ENCODE data around the gene PLAGL2.

PLAGL2 gene

DNA sequence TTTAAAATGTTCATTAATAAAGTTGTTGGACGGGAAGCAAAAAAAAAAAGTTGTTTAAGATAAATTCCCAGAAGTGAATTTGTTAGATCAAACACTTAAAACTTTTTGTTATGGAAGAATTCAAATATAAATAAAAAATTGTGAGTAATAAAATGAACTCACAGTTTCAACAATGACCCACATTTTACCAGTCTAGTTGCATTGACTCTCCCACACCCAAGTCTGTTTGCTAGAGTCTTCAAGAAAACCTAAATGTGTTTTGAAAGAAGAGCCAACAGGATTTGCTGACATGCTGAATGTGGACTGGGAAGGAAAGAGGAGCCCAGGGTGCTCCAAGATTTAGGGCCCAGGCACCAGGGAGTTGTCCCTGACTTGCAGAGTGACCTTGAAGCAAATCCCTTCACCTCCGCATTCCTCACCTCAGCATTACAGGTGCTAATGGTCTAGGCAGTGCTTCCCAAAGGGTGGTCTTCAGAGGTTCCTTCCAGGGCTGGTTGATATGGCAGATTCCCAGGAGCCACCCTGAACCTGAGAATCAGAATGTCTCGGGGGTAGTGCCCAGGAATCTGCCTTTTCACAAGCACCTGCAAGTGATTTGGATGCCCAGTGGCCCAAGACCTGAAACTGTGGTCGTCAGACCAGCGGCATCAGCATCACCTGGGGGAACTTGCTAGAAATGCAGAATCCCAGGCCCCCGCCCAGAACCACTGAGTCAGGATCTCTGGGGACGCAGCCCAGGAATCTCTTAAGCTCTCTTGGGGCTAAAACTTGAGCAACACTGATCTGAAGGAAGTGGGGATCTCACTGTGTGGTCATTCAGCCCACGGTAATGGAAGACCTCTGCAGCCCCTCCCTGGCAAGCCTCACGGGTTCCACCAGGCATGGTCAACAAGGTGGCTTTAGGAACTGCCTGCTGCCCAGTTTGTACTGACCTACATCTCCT is 31.2 kb upstream of the PLAGL2 start:
- peaks cover 40% of the 10 kb centered on the region for H3K4me1 ChIP-seq (ENCODE audit: control insufficient read depth, low read length)
- peaks cover 10% of the 10 kb centered on the region for H3F3A ChIP-seq (ENCODE audit: control insufficient read depth, insufficient read depth)
- no peak overlapping the region for H3K4me3 ChIP-seq (ENCODE audit: low read length)
- peaks cover 37% of the 10 kb centered on the region for H3K36me3 ChIP-seq (ENCODE audit: control insufficient read depth, low read length)
- no peak overlapping the region for H3K27ac ChIP-seq (ENCODE audit: low read depth, low read length)
- no peaks in the 10 kb centered on the region for H3K9me3 ChIP-seq (ENCODE audit: control insufficient read depth, insufficient read depth, low read length)
- TF ChIP-seq CTCF (IDR thresholded peaks at IDR 0.05; ENCODE audit: low read depth, low read length, poor library complexity, severe bottlenecking): no peak
- TF ChIP-seq EZH2phosphoT487 (IDR thresholded peaks at IDR 0.05; ENCODE audit: borderline replicate concordance, low read length): no peak
- H3K79me2 ChIP-seq (ENCODE audit: control insufficient read depth, low read length): no peaks in the 10 kb centered on the region
- no peaks in the 10 kb centered on the region for H4K20me1 ChIP-seq (ENCODE audit: control insufficient read depth, insufficient read depth, low read depth, low read length)
- H3K27me3 ChIP-seq (ENCODE audit: control insufficient read depth, low read length): no peaks in the 10 kb centered on the region
- peak overlapping the region; percentile 52; the same call in 1 of the 2 replicates for H3K4me2 ChIP-seq (ENCODE audit: low read length)
- no peaks in the 10 kb centered on the region for H3K9me2 ChIP-seq (replicated peaks; ENCODE audit: control insufficient read depth, low read length)

- Histone ChIP-seq H3K36me3 (ENCODE audit: control insufficient read depth, low read length) (peaks cover 50% of the 10 kb centered on the region), H3K79me2 (ENCODE audit: control insufficient read depth, low read length) (no peaks in the 10 kb centered on the region), H3K9me3 (ENCODE audit: control insufficient read depth, insufficient read depth, low read length) (no peaks in the 10 kb centered on the region), H4K20me1 (ENCODE audit: control insufficient read depth, insufficient read depth, low read depth, low read length) (no peaks in the 10 kb centered on the region), H3K27me3 (ENCODE audit: control insufficient read depth, low read length) (no peaks in the 10 kb centered on the region), H3K27ac (ENCODE audit: low read depth, low read length) (no peak overlapping the region), H3F3A (ENCODE audit: control insufficient read depth, insufficient read depth) (peaks cover 10% of the 10 kb centered on the region), H3K4me1 (ENCODE audit: control insufficient read depth, low read length) (peaks cover 33% of the 10 kb centered on the region), H3K9me2 (replicated peaks; ENCODE audit: control insufficient read depth, low read length) (no peaks in the 10 kb centered on the region), H3K4me3 (ENCODE audit: low read length) (no peak overlapping the region), H3K4me2 (ENCODE audit: low read length) (no peak overlapping the region)
- TF ChIP-seq EZH2phosphoT487 (IDR thresholded peaks at IDR 0.05; ENCODE audit: borderline replicate concordance, low read length): no peak
- TF ChIP-seq CTCF (IDR thresholded peaks at IDR 0.05; ENCODE audit: low read depth, low read length, poor library complexity, severe bottlenecking): no peak
These were observed 29.9 kb upstream of the PLAGL2 start for GRCh38 chr20:32237419-32237818.

DNA sequence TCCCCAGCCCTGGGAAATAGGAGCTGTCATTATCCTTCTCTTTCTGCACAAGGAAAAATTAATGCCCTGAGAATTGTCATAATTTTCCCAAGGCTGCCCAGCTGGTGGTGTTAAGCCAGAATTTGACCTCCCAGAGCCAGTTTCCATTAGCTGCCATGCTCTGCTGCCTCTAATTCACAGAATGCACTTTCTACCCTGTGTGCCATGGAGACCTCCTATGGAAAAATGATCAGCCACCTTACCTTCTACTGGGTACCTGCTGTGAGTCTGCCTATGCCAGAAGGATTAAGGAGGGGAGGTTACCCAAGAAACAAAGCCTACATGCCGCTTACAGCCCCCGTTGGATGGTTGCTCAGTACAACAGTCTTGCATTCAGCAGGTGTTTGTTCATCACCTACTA is 29.3 kb upstream of the PLAGL2 start:
- Histone ChIP-seq H3K9me3 (ENCODE audit: control insufficient read depth, insufficient read depth, low read length) (no peaks in the 10 kb centered on the region), H3K9me2 (replicated peaks; ENCODE audit: control insufficient read depth, low read length) (no peaks in the 10 kb centered on the region), H3K27me3 (ENCODE audit: control insufficient read depth, low read length) (no peaks in the 10 kb centered on the region), H3K4me2 (ENCODE audit: low read length) (no peak overlapping the region), H3K36me3 (ENCODE audit: control insufficient read depth, low read length) (peaks cover 56% of the 10 kb centered on the region), H3K27ac (ENCODE audit: low read depth, low read length) (no peak overlapping the region), H4K20me1 (ENCODE audit: control insufficient read depth, insufficient read depth, low read depth, low read length) (no peaks in the 10 kb centered on the region), H3F3A (ENCODE audit: control insufficient read depth, insufficient read depth) (peaks cover 10% of the 10 kb centered on the region), H3K4me1 (ENCODE audit: control insufficient read depth, low read length) (peaks cover 39% of the 10 kb centered on the region), H3K79me2 (ENCODE audit: control insufficient read depth, low read length) (no peaks in the 10 kb centered on the region), H3K4me3 (ENCODE audit: low read length) (no peak overlapping the region)
- TF ChIP-seq CTCF (IDR thresholded peaks at IDR 0.05; ENCODE audit: low read depth, low read length, poor library complexity, severe bottlenecking): no peak
- no peak for TF ChIP-seq EZH2phosphoT487 (IDR thresholded peaks at IDR 0.05; ENCODE audit: borderline replicate concordance, low read length)

Data from DOHH2 (cell line).